ENCODE measurements around the gene EGR2. TPM values are rescaled to one million over a fixed set of nuclear protein-coding genes. Genes with fewer than 3 reads are reported as not detected.

EGR2 gene
- total RNA-seq, 2 donors from 2014 or later = 14.3 to 116 TPM

DNA sequence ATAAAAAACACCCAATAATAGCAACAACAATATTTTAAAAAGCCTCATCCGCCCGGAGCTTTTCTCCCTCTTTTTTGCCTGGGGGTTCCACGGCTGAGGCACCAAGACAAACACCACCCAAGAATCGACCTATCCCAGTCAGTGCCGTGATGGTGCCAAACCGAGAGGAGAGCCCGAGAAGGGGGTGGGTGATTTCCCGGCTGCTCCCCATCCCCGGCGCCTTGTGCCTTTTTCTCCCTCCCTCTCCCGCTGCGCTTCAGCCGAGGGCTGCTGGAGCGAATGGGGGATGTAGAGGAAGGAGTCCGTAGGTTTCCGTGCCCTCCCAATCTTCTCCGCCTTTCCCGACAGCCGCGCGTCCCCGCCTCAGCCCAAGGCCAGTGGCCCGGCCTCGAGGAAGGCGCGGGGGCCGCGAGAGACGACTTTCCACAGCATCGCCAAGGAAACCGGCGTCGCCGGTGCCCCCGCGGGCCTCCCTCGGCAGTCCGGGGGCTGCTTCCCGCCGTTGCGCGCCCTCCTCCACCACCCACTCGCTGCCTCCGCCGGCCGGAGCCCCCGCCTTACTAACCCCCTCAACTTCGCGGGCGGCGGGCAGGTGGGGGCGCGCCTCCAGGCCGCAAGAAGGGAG, 1.3 kb downstream of the EGR2 start:
- Mint-ChIP-seq H3K27ac (peak overlapping the region; percentile 96 to 100), H3K4me3 (peak overlapping the region; percentile 100), H3K4me1 (ENCODE audit: low read depth in 2 of 2) (peaks cover 70 to 71% of the 10 kb centered on the region in 2 donors), H3K27me3 (peaks cover 2 to 6% of the 10 kb centered on the region in 2 donors), H3K9me3 (no peaks in the 10 kb centered on the region), H3K36me3 (peaks cover 9% of the 10 kb centered on the region)
- ATAC-seq = no peak
- DNase-seq (ENCODE audit: low spot score) = peak; percentile 70

GRCh38 chr10:62813981-62814380, 2.2 kb downstream of the EGR2 start:
- no peaks in the 10 kb centered on the region for H3K9me3 Mint-ChIP-seq
- H3K27ac Mint-ChIP-seq = peak overlapping the region; percentile 96 to 100
- ATAC-seq = no peak
- peak overlapping the region; percentile 100 for H3K4me3 Mint-ChIP-seq
- DNase-seq (ENCODE audit: low spot score) = no peak
- peaks cover 71 to 75% of the 10 kb centered on the region in 2 donors for H3K4me1 Mint-ChIP-seq (ENCODE audit: low read depth in 2 of 2)
- no peaks in the 10 kb centered on the region for H3K27me3 Mint-ChIP-seq
- H3K36me3 Mint-ChIP-seq = peaks cover 12% of the 10 kb centered on the region

DNA sequence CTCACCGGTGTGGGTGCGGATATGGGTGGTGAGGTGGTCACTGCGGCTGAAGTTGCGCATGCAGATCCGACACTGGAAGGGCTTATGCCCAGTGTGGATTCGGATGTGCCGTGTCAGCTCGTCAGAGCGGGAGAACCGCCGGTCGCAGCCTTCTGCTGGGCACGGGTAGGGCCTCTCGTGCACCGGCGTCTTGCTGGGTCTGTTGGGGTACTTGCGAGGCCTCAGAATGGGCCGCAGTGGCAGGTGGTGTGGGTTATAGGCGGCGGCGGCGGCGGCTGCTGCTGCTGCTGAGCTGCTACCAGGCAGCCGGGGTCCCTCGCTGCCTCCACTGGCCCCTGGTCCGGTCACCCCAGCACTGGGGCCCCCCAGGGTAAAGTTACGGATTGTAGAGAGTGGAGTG, 2.7 kb downstream of the EGR2 start:
- H3K9me3 Mint-ChIP-seq = no peaks in the 10 kb centered on the region
- H3K36me3 Mint-ChIP-seq = peaks cover 17% of the 10 kb centered on the region
- H3K4me3 Mint-ChIP-seq = peak overlapping the region; percentile 100
- peak overlapping the region; percentile 96 to 100 for H3K27ac Mint-ChIP-seq
- ATAC-seq (no peak), DNase-seq (ENCODE audit: low spot score) (no peak)
- peaks cover 74 to 80% of the 10 kb centered on the region in 2 donors for H3K4me1 Mint-ChIP-seq (ENCODE audit: low read depth in 2 of 2)
- H3K27me3 Mint-ChIP-seq = no peaks in the 10 kb centered on the region

DNA sequence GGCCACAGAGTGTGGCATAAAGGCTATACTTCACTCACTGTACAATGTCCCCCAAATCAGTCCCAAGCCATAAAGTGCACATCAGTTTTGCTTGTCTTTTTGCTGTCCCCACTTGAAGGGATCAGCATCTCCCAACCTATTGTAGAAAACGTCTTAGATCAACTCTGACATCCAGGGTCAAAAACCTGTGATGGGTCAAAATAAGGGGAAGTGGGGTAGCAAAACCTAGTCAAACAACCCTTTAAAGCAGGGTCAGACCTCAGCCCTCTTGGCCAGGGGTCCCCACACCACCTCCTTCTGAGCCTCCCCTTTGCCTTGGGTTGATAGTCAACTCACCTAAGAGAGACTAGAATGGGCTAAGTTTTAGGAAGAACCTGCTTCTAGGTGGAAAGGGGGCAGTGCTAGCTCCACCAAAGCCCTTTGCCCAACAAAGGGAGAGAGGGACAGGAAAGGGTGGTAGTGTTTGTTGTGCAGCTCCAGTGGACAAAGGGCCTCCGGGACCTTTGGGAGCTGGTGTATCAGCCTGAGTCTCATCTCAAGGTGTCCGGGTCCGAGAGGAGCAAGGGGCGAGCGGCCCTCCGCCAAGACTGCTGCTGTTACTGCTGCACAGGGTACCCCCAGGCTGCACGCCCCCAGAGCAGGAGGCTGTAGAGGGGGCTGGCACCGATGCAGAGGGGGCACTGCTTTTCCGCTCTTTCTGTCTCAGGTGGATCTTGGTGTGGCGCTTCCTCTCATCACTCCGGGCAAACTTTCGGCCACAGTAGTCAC, 3.3 kb downstream of the EGR2 start:
- Mint-ChIP-seq H3K36me3 (peaks cover 20% of the 10 kb centered on the region), H3K4me3 (peak overlapping the region; percentile 100), H3K27ac (peak overlapping the region; percentile 96 to 100), H3K4me1 (ENCODE audit: low read depth in 2 of 2) (peaks cover 76 to 83% of the 10 kb centered on the region in 2 donors), H3K27me3 (no peaks in the 10 kb centered on the region), H3K9me3 (no peaks in the 10 kb centered on the region)
- ATAC-seq (no peak), DNase-seq (ENCODE audit: low spot score) (no peak)

GRCh38 chr10:62811159-62811875, 4.8 kb downstream of the EGR2 start:
- Mint-ChIP-seq H3K27me3 (no peaks in the 10 kb centered on the region), H3K9me3 (no peaks in the 10 kb centered on the region), H3K4me1 (ENCODE audit: low read depth in 2 of 2) (peaks cover 77 to 84% of the 10 kb centered on the region in 2 donors), H3K4me3 (peak overlapping the region; percentile 100), H3K36me3 (peaks cover 30% of the 10 kb centered on the region), H3K27ac (peak overlapping the region; percentile 96 to 100)
- DNase-seq (ENCODE audit: low spot score) = peak; percentile 89
- ATAC-seq = peak; percentile 75 to 82

- no peaks in the 10 kb centered on the region for H3K27me3 Mint-ChIP-seq
- H3K9me3 Mint-ChIP-seq = no peaks in the 10 kb centered on the region
- no peak for DNase-seq (ENCODE audit: low spot score)
- ATAC-seq = no peak
- peaks cover 74 to 80% of the 10 kb centered on the region in 2 donors for H3K4me1 Mint-ChIP-seq (ENCODE audit: low read depth in 2 of 2)
- peaks cover 35% of the 10 kb centered on the region for H3K36me3 Mint-ChIP-seq
- peak overlapping the region; percentile 96 to 100 for H3K27ac Mint-ChIP-seq
- H3K4me3 Mint-ChIP-seq = peak overlapping the region; percentile 100
Observed at GRCh38 chr10:62810156-62810902, 5.8 kb downstream of the EGR2 start.

- DNase-seq (ENCODE audit: low spot score) = no peak
- Mint-ChIP-seq H3K27me3 (no peaks in the 10 kb centered on the region), H3K27ac (peak overlapping the region; percentile 70 to 99), H3K4me1 (ENCODE audit: low read depth in 2 of 2) (peaks cover 49 to 53% of the 10 kb centered on the region in 2 donors), H3K36me3 (peaks cover 29% of the 10 kb centered on the region), H3K4me3 (peak overlapping the region; percentile 93), H3K9me3 (no peaks in the 10 kb centered on the region)
- no peak for ATAC-seq
Observed at GRCh38 chr10:62806251-62806650, 9.9 kb downstream of the EGR2 start.

GRCh38 chr10:62805231-62806099, 10.7 kb downstream of the EGR2 start:
- Mint-ChIP-seq H3K36me3 (peaks cover 29% of the 10 kb centered on the region), H3K4me1 (ENCODE audit: low read depth in 2 of 2) (peaks cover 45% of the 10 kb centered on the region in 2 donors), H3K4me3 (peak overlapping the region; percentile 93), H3K9me3 (no peaks in the 10 kb centered on the region), H3K27me3 (peaks cover 2 to 6% of the 10 kb centered on the region in 2 donors), H3K27ac (peak overlapping the region; percentile 97 to 99)
- peak; percentile 59 for DNase-seq (ENCODE audit: low spot score)
- peak in 1 of 2 donors; percentile 10 for ATAC-seq

GRCh38 chr10:62804356-62805230, 11.6 kb downstream of the EGR2 start, which contains the start of gene ADO:
Gene ADO, plus strand, starts transcription at chr10:62804720. Its CDS starts 340 bp downstream, at chr10:62805060.
- DNase-seq (ENCODE audit: low spot score) (peak; percentile 85), ATAC-seq (peak; percentile 90 to 93)
- H3K9me3 Mint-ChIP-seq = no peaks in the 10 kb centered on the region

GRCh38 chr10:62803724-62804355, 12.3 kb downstream of the EGR2 start:
- H3K4me1 Mint-ChIP-seq (ENCODE audit: low read depth in 2 of 2) = peaks cover 34 to 36% of the 10 kb centered on the region in 2 donors
- no peaks in the 10 kb centered on the region for H3K9me3 Mint-ChIP-seq
- peaks cover 22% of the 10 kb centered on the region for H3K36me3 Mint-ChIP-seq
- H3K27ac Mint-ChIP-seq = peak overlapping the region; percentile 97 to 99
- ATAC-seq (no peak), DNase-seq (ENCODE audit: low spot score) (no peak)
- peak overlapping the region; percentile 93 for H3K4me3 Mint-ChIP-seq
- H3K27me3 Mint-ChIP-seq = peaks cover 6 to 15% of the 10 kb centered on the region in 2 donors

More at GRCh38 chr10:62804356-62805230, 11.6 kb downstream of the EGR2 start, which contains the start of gene ADO:
- Mint-ChIP-seq H3K27ac (peak within 1 kb of the TSS; percentile 97 to 99), H3K36me3 (peaks cover 25% of the 10 kb centered on the region), H3K4me1 (ENCODE audit: low read depth in 2 of 2) (peaks cover 38 to 40% of the 10 kb centered on the region in 2 donors), H3K27me3 (peaks cover 2 to 9% of the 10 kb centered on the region in 2 donors), H3K4me3 (peak within 1 kb of the TSS; percentile 93)

- DNase-seq (ENCODE audit: low spot score) (no peak), ATAC-seq (no peak)
- Mint-ChIP-seq H3K36me3 (peaks cover 10% of the 10 kb centered on the region), H3K27ac (peak overlapping the region in 1 of 2 donors; percentile 53), H3K4me1 (ENCODE audit: low read depth in 2 of 2) (peaks cover 18 to 25% of the 10 kb centered on the region in 2 donors), H3K4me3 (no peak overlapping the region), H3K27me3 (peaks cover 10 to 19% of the 10 kb centered on the region in 2 donors), H3K9me3 (no peaks in the 10 kb centered on the region)
Observed at GRCh38 chr10:62801871-62802270, 14.3 kb downstream of the EGR2 start.

Measured in natural killer cell treated with Interleukin-12 subunit alpha and Interleukin-12 subunit beta and Interleukin-15 and Interleukin-18, amount 100 ng/mL, for 72 hours (primary cell).